ENCODE measurements around the gene NFU1.

- TF ChIP-seq EZH2phosphoT487 (IDR thresholded peaks at IDR 0.05; ENCODE audit: insufficient read depth, low read depth) (no peak), EZH2 (IDR thresholded peaks at IDR 0.05; ENCODE audit: insufficient read depth, poor library complexity, severe bottlenecking) (no peak)
Observed at GRCh38 chr2:69375494-69376353, 61.5 kb downstream of the NFU1 start.

Measured in GM23248 (cell line).